ENCODE results near the gene TEKT5.
"Not testable (repeated sequence)": the region's sequence is repeated elsewhere in the genome, so short reads cannot be mapped to it uniquely, and the experiment has no call there.

Gene TEKT5

DNA sequence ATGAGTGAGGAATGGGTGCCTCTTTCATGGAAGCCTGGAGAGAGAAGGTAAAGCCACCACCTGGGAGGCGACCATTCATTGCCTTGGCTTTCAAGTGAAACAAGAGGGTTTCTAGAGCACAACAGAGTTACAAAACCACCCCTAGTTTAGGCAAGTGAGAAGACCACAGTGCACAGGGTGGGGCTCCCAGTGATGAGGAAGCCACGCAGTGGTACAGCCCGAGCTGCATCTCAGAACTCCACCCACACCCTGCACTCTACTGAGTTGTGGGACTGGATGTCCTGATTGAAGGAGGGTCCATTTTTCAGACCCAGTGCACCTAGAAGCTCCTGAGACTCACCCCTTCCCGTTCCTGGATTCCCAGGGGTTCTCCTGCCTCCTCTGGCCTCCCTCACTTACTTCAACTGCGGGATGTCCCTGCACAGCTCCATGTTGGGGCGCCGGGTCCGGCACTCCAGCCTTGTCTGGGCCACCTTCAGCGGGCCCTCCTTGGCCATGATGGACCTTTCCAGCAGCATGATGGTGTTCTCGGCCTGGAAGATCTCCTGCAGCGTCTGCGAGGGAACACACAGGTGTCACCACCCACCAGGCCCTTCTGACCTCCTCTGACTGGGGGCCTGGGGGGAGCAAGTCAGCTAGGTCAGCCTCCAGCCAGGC is 59.2 kb downstream of the TEKT5 start:
- H3K4me3 ChIP-seq (replicated peaks; ENCODE audit: low read depth, low read length) = no peak overlapping the region
- TF ChIP-seq, protein P1, sequence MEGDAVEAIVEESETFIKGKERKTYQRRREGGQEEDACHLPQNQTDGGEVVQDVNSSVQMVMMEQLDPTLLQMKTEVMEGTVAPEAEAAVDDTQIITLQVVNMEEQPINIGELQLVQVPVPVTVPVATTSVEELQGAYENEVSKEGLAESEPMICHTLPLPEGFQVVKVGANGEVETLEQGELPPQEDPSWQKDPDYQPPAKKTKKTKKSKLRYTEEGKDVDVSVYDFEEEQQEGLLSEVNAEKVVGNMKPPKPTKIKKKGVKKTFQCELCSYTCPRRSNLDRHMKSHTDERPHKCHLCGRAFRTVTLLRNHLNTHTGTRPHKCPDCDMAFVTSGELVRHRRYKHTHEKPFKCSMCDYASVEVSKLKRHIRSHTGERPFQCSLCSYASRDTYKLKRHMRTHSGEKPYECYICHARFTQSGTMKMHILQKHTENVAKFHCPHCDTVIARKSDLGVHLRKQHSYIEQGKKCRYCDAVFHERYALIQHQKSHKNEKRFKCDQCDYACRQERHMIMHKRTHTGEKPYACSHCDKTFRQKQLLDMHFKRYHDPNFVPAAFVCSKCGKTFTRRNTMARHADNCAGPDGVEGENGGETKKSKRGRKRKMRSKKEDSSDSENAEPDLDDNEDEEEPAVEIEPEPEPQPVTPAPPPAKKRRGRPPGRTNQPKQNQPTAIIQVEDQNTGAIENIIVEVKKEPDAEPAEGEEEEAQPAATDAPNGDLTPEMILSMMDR (IDR thresholded peaks at IDR 0.05; ENCODE audit: low read depth, low read length, missing control alignments) = no peak
- no peak for DNase-seq (ENCODE audit: extremely low read depth, low read depth)

DNA sequence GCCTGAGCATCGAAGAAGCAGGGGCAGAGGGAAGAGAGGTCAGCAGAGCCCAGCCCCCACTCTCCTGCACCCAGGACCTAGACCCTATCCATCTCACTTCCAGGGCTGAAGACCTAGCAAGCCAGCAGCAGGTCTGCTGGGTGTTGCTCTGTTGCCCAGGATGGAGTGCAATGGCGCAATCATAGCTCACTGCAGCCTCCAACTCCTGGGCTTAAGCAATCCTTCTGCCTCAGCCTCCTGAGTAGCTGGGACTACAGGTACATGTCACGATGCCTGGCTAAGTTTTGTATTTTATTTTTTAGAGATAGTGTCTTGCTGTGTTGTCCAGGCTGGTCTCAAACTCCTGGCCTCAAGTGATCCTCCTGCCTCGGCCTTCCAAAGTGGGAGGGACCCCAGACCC is 61.3 kb downstream of the TEKT5 start:
- DNase-seq (ENCODE audit: extremely low read depth, low read depth); H3K4me3 ChIP-seq (replicated peaks; ENCODE audit: low read depth, low read length): not testable (repeated sequence)

DNA sequence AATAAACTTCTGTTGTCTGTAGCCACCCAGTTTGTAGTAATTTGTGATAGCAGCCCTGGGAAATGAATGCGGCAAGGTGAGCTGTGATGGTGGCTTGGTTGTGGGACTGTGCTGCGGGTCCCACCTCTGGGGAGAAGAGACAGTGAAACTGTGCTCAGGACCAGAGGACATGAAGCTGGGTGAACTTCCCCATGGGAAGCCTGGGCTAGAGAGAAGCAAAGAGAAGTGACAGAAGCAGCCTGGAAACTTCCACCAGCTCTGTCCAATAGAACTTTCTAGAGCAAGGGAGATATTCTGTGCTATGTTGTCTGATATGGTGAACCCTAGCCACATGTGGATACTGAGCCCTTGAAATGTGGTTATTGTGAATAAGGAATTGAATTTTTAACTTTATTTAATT is 62.8 kb downstream of the TEKT5 start:
- DNase-seq (ENCODE audit: extremely low read depth, low read depth) = no peak

DNA sequence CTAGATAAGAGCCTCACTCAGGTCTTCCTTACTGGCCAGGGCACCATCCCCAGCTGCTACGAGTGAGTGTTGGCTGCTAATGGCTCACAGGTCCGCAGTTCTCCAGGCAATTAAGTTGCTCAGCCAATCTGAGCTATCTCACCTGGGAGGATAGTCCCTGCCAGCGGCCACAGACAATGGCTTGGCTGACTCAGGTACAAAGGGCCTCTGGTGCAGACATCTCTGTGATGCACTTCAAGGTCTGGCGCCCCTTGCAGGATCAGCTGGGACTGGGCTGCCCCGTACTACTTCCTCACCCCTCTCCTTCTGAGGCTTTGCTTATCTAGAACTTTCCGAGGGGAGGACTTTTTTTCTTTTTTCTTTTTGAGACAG is 65.2 kb downstream of the TEKT5 start:
- DNase-seq (ENCODE audit: extremely low read depth, low read depth) = no peak
- TF ChIP-seq, protein P1 (IDR thresholded peaks at IDR 0.05; ENCODE audit: low read depth, low read length, missing control alignments) = no peak

More for the DNA sequence above, 62.8 kb downstream of the TEKT5 start:
- no peak overlapping the region for H3K4me3 ChIP-seq (replicated peaks; ENCODE audit: low read depth, low read length)
- TF ChIP-seq, protein P1 (IDR thresholded peaks at IDR 0.05; ENCODE audit: low read depth, low read length, missing control alignments) = no peak

DNA sequence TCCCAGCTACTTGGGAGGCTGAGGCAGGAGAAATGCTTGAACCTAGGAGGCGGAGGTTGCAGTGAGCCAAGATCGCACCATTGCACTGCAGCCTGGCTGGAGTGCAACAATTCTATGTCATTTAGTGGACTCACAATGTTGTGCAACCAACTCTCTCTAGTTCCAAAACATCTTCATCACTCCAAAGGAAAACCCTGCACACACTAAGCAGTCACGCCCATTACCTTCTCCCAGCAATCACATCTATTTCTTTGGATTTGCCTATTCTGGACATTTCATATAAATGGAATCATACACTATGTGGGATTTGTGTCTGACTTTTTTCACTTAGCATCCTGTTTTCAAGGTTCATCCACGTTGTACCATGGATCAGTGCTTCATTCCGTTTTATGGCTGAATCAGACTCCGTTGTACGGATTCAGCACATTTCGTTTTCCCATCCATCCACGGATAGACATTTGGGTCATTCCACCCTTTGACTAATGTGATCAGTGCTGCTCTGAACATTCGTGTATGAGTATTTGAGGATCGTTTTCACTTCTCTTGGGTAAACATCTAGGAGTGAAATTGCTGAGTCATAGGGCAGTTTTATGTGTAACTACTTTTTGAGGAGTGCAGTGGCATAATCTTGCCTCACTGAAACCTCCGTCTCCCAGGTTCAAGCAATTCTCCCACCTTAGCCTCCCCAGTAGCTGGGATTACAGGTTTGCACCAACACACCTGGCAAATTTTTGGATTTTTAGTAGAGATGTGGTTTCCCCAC is 69.0 kb downstream of the TEKT5 start:
- H3K4me3 ChIP-seq (replicated peaks; ENCODE audit: low read depth, low read length) = no peak overlapping the region
- TF ChIP-seq, protein P1 (IDR thresholded peaks at IDR 0.05; ENCODE audit: low read depth, low read length, missing control alignments) = no peak
- no peak for DNase-seq (ENCODE audit: extremely low read depth, low read depth)

More for the DNA sequence above, 65.2 kb downstream of the TEKT5 start:
- no peak overlapping the region for H3K4me3 ChIP-seq (replicated peaks; ENCODE audit: low read depth, low read length)

DNA sequence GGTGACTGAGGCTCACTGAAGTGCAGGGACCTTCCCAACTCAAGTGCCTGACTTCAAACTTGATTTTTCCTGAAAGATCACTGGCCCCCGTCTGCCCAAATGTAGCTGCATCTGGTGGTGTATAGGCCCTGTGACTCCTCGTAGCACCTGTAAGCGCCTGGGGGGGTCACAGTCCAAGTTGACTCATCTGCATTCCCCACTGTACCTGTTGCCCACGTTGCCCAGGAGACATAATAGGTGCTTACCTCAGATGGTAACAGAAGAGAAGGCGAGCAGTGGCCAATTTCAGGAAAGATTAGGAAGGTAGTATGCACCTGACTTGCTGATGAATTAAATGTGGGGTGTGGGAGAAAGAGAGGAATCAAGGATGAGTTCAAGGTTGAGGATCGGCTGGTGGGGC is 70.2 kb downstream of the TEKT5 start:
- H3K4me3 ChIP-seq (replicated peaks; ENCODE audit: low read depth, low read length) = no peak overlapping the region
- no peak for DNase-seq (ENCODE audit: extremely low read depth, low read depth)
- TF ChIP-seq, protein P1 (IDR thresholded peaks at IDR 0.05; ENCODE audit: low read depth, low read length, missing control alignments) = no peak

DNA sequence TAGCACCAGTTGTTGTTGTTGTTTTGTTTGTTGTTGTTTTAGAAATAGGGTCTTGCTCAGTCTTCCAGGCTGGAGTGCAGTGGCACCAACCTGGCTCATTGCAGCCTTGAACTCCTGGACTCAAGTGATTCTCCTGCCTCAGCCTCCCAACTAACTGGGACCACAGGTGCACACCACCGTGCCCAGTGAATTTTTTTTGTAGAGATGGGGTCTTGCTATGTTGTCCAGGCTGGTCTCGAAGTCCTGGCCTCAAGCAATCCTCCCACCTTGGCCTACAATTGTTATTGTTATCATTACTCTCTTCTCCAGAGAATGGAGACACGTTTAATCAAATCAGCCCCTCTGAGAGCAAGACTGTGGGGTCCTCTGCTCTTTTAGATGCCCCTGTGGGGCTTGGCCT is 71.7 kb downstream of the TEKT5 start:
- TF ChIP-seq, protein P1 (IDR thresholded peaks at IDR 0.05; ENCODE audit: low read depth, low read length, missing control alignments) = no peak
- no peak overlapping the region for H3K4me3 ChIP-seq (replicated peaks; ENCODE audit: low read depth, low read length)
- DNase-seq (ENCODE audit: extremely low read depth, low read depth) = no peak
